ENCODE data around the gene MAST4. TPM values are rescaled to one million over a fixed set of nuclear protein-coding genes. Genes with fewer than 3 reads are reported as not detected.
"Not testable (repeated sequence)": the region's sequence is repeated elsewhere in the genome, so short reads cannot be mapped to it uniquely, and the experiment has no call there.

Gene MAST4
- total and polyA plus RNA-seq, 2 donors (not counting 1 experiment from before 2014, with no cell fraction given) = 2.5 to 57.1 TPM

GRCh38 chr5:66747607-66748006 is 151.4 kb downstream of the MAST4 start:
- H3K4me2 ChIP-seq (replicated peaks; ENCODE audit: low read depth, low read length, poor library complexity, severe bottlenecking) = no peak overlapping the region
- H3K9me3 Mint-ChIP-seq (ENCODE audit: insufficient read depth) = no peaks in the 10 kb centered on the region

DNA sequence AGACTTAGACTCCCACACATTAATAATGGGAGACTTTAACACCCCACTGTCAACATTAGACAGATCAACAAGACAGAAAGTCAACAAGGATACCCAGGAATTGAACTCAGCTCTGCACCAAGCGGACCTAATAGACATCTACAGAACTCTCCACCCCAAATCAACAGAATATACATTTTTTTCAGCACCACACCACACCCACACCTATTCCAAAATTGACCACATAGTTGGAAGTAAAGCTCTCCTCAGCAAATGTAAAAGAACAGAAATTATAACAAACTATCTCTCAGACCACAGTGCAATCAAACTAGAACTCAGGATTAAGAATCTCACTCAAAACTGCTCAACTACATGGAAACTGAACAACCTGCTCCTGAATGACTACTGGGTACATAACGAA is 156.5 kb downstream of the MAST4 start:
- H3K4me1 ChIP-seq (ENCODE audit: control insufficient read depth in 2 of 2, insufficient read depth in 2 of 2, low read length in 2 of 2); H3K27me3 ChIP-seq (replicated peaks in 1 of 4; ENCODE audit: control extremely low read depth in 1 of 4, control insufficient read depth in 3 of 4, insufficient read depth in 4 of 4, low read length in 3 of 4); H3K4me2 ChIP-seq (replicated peaks; ENCODE audit: low read depth, low read length, poor library complexity, severe bottlenecking); H3K4me3 Mint-ChIP-seq; POLR2A ChIA-PET; H3K9me3 ChIP-seq (ENCODE audit: control extremely low read depth in 1 of 3, control insufficient read depth in 2 of 3, insufficient read depth in 1 of 3, low read length in 2 of 3); H3K36me3 ChIP-seq (replicated peaks in 1 of 2; ENCODE audit: control extremely low read depth in 1 of 2, control insufficient read depth in 1 of 2, extremely low read depth in 1 of 2, insufficient read depth in 2 of 2, low read length in 1 of 2); H2AFZ ChIP-seq (ENCODE audit: insufficient read depth, low read depth, low read length, poor library complexity, severe bottlenecking); H3K9ac ChIP-seq (ENCODE audit: low read length); H3K79me2 ChIP-seq (ENCODE audit: control insufficient read depth, insufficient read depth, low read length); ATAC-seq (ENCODE audit: low read depth); H3K9me3 Mint-ChIP-seq (ENCODE audit: insufficient read depth); H3K27ac ChIP-seq (ENCODE audit: low read length in 2 of 2); H3K4me1 Mint-ChIP-seq; DNase-seq; H3K4me3 ChIP-seq (ENCODE audit: control extremely low read depth in 1 of 5, extremely low read depth in 1 of 5, insufficient read depth in 1 of 5, low read depth in 2 of 5, low read length in 4 of 5); H4K20me1 ChIP-seq (ENCODE audit: control insufficient read depth, insufficient read depth, low read length, poor library complexity, severe bottlenecking); H3K27ac Mint-ChIP-seq: not testable (repeated sequence)
- peaks cover 14% of the 10 kb centered on the region for H3K27me3 Mint-ChIP-seq
- CTCF ChIA-PET = interaction anchor here (14.1 kb wide), 1 partner anchor 448 kb away, joined by 462 read pairs; no protein-coding TSS in a partner anchor
- intact Hi-C loops (cut with micrococcal nuclease) = loop anchor here (10.0 kb wide), 1 partner anchor 158 kb away; the partner anchor contains the start of gene MAST4
- no CpG with 5 or more reads among the region's 2 CpGs for WGBS (ENCODE audit: insufficient coverage)

More at GRCh38 chr5:66747607-66748006, 151.4 kb downstream of the MAST4 start:
- Mint-ChIP-seq H3K4me1 (no peaks in the 10 kb centered on the region), H3K27me3 (peaks cover 5% of the 10 kb centered on the region), H3K4me3 (no peak overlapping the region), H3K27ac (no peak overlapping the region)
- intact Hi-C loops (cut with micrococcal nuclease) = no loop called here
- ChIA-PET CTCF (no interaction called here), POLR2A (no interaction called here)
- Histone ChIP-seq H3K4me3 (ENCODE audit: control extremely low read depth in 1 of 5, extremely low read depth in 1 of 5, insufficient read depth in 1 of 5, low read depth in 2 of 5, low read length in 4 of 5) (no peak overlapping the region), H3K4me1 (ENCODE audit: control insufficient read depth in 2 of 2, insufficient read depth in 2 of 2, low read length in 2 of 2) (no peaks in the 10 kb centered on the region), H2AFZ (ENCODE audit: insufficient read depth, low read depth, low read length, poor library complexity, severe bottlenecking) (no peak overlapping the region), H4K20me1 (ENCODE audit: control insufficient read depth, insufficient read depth, low read length, poor library complexity, severe bottlenecking) (no peaks in the 10 kb centered on the region), H3K9ac (ENCODE audit: low read length) (no peak overlapping the region), H3K79me2 (ENCODE audit: control insufficient read depth, insufficient read depth, low read length) (no peaks in the 10 kb centered on the region), H3K36me3 (replicated peaks in 1 of 2; ENCODE audit: control extremely low read depth in 1 of 2, control insufficient read depth in 1 of 2, extremely low read depth in 1 of 2, insufficient read depth in 2 of 2, low read length in 1 of 2) (no peaks in the 10 kb centered on the region), H3K9me3 (ENCODE audit: control extremely low read depth in 1 of 3, control insufficient read depth in 2 of 3, insufficient read depth in 1 of 3, low read length in 2 of 3) (no peaks in the 10 kb centered on the region), H3K27ac (ENCODE audit: low read length in 2 of 2) (no peak overlapping the region), H3K27me3 (replicated peaks in 1 of 4; ENCODE audit: control extremely low read depth in 1 of 4, control insufficient read depth in 3 of 4, insufficient read depth in 4 of 4, low read length in 3 of 4) (peaks cover 0 to 2% (median 0%) of the 10 kb centered on the region in 4 experiments)
- ATAC-seq (ENCODE audit: low read depth) = no peak
- WGBS (ENCODE audit: insufficient coverage) = 77% methylated on average over 4 of the region's 5 CpGs
- TF ChIP-seq, protein P1, sequence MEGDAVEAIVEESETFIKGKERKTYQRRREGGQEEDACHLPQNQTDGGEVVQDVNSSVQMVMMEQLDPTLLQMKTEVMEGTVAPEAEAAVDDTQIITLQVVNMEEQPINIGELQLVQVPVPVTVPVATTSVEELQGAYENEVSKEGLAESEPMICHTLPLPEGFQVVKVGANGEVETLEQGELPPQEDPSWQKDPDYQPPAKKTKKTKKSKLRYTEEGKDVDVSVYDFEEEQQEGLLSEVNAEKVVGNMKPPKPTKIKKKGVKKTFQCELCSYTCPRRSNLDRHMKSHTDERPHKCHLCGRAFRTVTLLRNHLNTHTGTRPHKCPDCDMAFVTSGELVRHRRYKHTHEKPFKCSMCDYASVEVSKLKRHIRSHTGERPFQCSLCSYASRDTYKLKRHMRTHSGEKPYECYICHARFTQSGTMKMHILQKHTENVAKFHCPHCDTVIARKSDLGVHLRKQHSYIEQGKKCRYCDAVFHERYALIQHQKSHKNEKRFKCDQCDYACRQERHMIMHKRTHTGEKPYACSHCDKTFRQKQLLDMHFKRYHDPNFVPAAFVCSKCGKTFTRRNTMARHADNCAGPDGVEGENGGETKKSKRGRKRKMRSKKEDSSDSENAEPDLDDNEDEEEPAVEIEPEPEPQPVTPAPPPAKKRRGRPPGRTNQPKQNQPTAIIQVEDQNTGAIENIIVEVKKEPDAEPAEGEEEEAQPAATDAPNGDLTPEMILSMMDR (IDR thresholded peaks at IDR 0.05) = no peak
- TF ChIP-seq EZH2 (IDR thresholded peaks at IDR 0.05; ENCODE audit: borderline replicate concordance, insufficient read depth, low read depth, low read length, poor library complexity, severe bottlenecking) = no peak
- no peak for DNase-seq

Data from B cell (primary cell).